ENCODE data around the gene TAOK3. TPM values are rescaled to one million over a fixed set of nuclear protein-coding genes. Genes with fewer than 3 reads are reported as not detected.

TAOK3 gene
- total RNA-seq, 1 donor from 2014 or later: 18.3 TPM

DNA sequence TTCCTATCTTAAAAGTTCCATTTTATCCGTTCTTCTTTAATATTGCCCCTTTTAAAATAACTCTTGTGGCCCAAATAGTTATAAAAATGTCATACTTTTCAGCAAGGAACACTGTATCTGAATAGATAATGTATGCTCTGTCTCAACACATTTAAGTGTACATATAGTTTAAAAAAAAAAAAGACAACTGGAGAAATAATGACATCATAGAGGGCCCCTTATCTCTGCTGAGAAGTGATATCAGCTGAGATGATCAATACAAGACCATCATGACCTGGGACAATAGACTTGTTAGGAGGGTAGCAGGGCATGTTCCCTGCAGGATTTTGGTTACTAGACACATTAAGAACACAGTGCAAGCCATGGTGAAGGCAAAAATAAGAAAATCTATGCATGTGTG lies 159.3 kb downstream of the TAOK3 start:
- no peak overlapping the region for H3K4me3 Mint-ChIP-seq (ENCODE audit: unreplicated experiment)
- H3K27me3 Mint-ChIP-seq (ENCODE audit: low read depth): no peaks in the 10 kb centered on the region
- DNase-seq (ENCODE audit: low spot score): no peak
- peaks cover 10% of the 10 kb centered on the region for H3K36me3 Mint-ChIP-seq (ENCODE audit: low read depth)
- TF ChIP-seq, protein P1, sequence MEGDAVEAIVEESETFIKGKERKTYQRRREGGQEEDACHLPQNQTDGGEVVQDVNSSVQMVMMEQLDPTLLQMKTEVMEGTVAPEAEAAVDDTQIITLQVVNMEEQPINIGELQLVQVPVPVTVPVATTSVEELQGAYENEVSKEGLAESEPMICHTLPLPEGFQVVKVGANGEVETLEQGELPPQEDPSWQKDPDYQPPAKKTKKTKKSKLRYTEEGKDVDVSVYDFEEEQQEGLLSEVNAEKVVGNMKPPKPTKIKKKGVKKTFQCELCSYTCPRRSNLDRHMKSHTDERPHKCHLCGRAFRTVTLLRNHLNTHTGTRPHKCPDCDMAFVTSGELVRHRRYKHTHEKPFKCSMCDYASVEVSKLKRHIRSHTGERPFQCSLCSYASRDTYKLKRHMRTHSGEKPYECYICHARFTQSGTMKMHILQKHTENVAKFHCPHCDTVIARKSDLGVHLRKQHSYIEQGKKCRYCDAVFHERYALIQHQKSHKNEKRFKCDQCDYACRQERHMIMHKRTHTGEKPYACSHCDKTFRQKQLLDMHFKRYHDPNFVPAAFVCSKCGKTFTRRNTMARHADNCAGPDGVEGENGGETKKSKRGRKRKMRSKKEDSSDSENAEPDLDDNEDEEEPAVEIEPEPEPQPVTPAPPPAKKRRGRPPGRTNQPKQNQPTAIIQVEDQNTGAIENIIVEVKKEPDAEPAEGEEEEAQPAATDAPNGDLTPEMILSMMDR (IDR thresholded peaks at IDR 0.05): no peak
- H3K9me3 Mint-ChIP-seq (ENCODE audit: low read depth): no peaks in the 10 kb centered on the region
- H3K4me1 Mint-ChIP-seq (ENCODE audit: low read depth): no peaks in the 10 kb centered on the region
- H3K27ac Mint-ChIP-seq (ENCODE audit: unreplicated experiment): no peak overlapping the region

DNA sequence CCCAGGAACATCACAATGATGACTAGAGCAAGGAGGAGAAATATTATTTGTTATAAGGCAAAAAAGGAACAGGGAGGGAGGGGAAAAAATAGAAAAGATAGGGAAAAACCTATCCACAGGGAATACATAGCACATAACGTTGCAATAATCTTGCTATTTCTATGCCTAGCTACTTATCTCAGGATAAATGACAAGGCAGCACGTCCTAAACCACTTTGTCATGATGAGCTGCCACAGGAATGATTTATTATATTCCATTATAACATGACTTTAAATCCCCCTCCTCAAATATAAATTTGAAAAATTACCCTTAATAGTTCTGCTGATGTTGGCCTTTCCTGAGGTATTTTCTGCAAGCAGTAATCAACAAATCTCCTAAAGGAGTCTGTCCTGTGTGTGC lies 160.1 kb downstream of the TAOK3 start:
- Mint-ChIP-seq H3K4me3 (ENCODE audit: unreplicated experiment) (no peak overlapping the region), H3K4me1 (ENCODE audit: low read depth) (no peaks in the 10 kb centered on the region), H3K27ac (ENCODE audit: unreplicated experiment) (no peak overlapping the region), H3K36me3 (ENCODE audit: low read depth) (peaks cover 12% of the 10 kb centered on the region), H3K9me3 (ENCODE audit: low read depth) (no peaks in the 10 kb centered on the region), H3K27me3 (ENCODE audit: low read depth) (no peaks in the 10 kb centered on the region)
- no peak for DNase-seq (ENCODE audit: low spot score)
- TF ChIP-seq, protein P1 (IDR thresholded peaks at IDR 0.05): no peak

DNA sequence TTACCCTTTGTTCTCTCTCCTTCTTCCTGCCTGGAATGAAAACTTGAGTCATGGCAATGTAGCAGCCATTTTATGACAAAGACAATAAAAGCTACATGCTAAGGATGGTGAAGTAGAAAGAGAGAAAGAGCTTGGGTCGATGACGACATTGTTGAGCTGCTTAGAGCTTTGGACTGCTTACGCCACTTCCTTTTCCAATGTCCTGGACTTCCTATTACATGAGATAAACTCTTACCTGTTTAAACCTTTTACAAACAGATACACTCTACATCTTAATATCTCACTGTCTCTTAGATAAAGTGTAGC lies 166.6 kb downstream of the TAOK3 start:
- TF ChIP-seq, protein P1 (IDR thresholded peaks at IDR 0.05): no peak
- DNase-seq (ENCODE audit: low spot score): no peak
- H3K9me3 Mint-ChIP-seq (ENCODE audit: low read depth): no peaks in the 10 kb centered on the region
- no peaks in the 10 kb centered on the region for H3K4me1 Mint-ChIP-seq (ENCODE audit: low read depth)
- no peaks in the 10 kb centered on the region for H3K27me3 Mint-ChIP-seq (ENCODE audit: low read depth)
- peaks cover 5% of the 10 kb centered on the region for H3K36me3 Mint-ChIP-seq (ENCODE audit: low read depth)
- H3K4me3 Mint-ChIP-seq (ENCODE audit: unreplicated experiment): no peak overlapping the region
- no peak overlapping the region for H3K27ac Mint-ChIP-seq (ENCODE audit: unreplicated experiment)

DNA sequence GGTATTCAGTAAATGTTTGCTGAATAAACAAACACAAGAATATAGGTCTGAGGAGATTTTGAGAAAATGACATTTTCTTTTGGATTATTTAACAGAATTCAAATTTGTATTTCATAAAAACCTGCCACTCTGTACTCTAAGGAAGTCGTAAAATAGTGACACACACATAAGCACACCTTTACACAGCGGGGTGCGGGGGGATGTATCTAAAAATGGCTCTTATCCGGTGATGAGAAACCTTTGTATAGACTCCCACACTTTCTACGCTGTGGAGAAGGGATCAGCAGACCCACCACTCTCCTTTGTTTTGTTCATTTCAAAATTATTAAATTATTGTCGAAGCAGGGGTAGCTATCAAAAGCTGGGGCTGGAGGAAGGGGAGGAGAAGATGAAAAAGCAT lies 178.7 kb downstream of the TAOK3 start:
- TF ChIP-seq, protein P1 (IDR thresholded peaks at IDR 0.05): no peak
- H3K9me3 Mint-ChIP-seq (ENCODE audit: low read depth): no peaks in the 10 kb centered on the region
- peaks cover 11% of the 10 kb centered on the region for H3K36me3 Mint-ChIP-seq (ENCODE audit: low read depth)
- no peak for DNase-seq (ENCODE audit: low spot score)
- peaks cover 17% of the 10 kb centered on the region for H3K4me1 Mint-ChIP-seq (ENCODE audit: low read depth)
- no peaks in the 10 kb centered on the region for H3K27me3 Mint-ChIP-seq (ENCODE audit: low read depth)
- H3K4me3 Mint-ChIP-seq (ENCODE audit: unreplicated experiment): no peak overlapping the region
- H3K27ac Mint-ChIP-seq (ENCODE audit: unreplicated experiment): no peak overlapping the region

- H3K4me1 Mint-ChIP-seq (ENCODE audit: low read depth): peaks cover 22% of the 10 kb centered on the region
- DNase-seq (ENCODE audit: low spot score): no peak
- H3K9me3 Mint-ChIP-seq (ENCODE audit: low read depth): no peaks in the 10 kb centered on the region
- TF ChIP-seq, protein P1 (IDR thresholded peaks at IDR 0.05): no peak
- no peak overlapping the region for H3K27ac Mint-ChIP-seq (ENCODE audit: unreplicated experiment)
- H3K36me3 Mint-ChIP-seq (ENCODE audit: low read depth): peaks cover 8% of the 10 kb centered on the region
- no peaks in the 10 kb centered on the region for H3K27me3 Mint-ChIP-seq (ENCODE audit: low read depth)
- H3K4me3 Mint-ChIP-seq (ENCODE audit: unreplicated experiment): no peak overlapping the region
These were observed 179.2 kb downstream of the TAOK3 start for GRCh38 chr12:118193477-118193876.
